Calu3 (cell line): ENCODE data around the gene DGKG. TPM values are rescaled to one million over a fixed set of nuclear protein-coding genes. Genes with fewer than 3 reads are reported as not detected.

Experiments used
- BruUV-seq: library from RNA; stranded (reverse); fragments of 400-500 nt; replicated peaks from 2 replicates; lab custom pipeline; 2021; lab: Mats Ljungman, UMichigan
- CTCF ChIA-PET: fragments of 300-600 bp; sonication (Branson Sonifier 250); formaldehyde crosslinking; loops from one replicate; lab custom pipeline; 2022; ENCODE audit warnings: antibody characterized with exemption; lab: Charles Lee
- DNase-seq: peaks from one replicate; pipeline ENCODE4 v3.0.0; 2022
- H3K27ac Mint-ChIP-seq: one replicate; pipeline ENCODE4 v1.8.0; 2022; ENCODE audit warnings: mixed read lengths; ENCODE audit not compliant: unreplicated experiment
- H3K27me3 Mint-ChIP-seq: one replicate; pipeline ENCODE4 v1.8.0; 2022; ENCODE audit warnings: mixed read lengths; ENCODE audit not compliant: unreplicated experiment
- H3K36me3 Mint-ChIP-seq: one replicate; pipeline ENCODE4 v1.8.0; 2022; ENCODE audit warnings: mild to moderate bottlenecking, moderate library complexity, mixed read lengths; ENCODE audit not compliant: insufficient read depth, unreplicated experiment
- H3K4me1 Mint-ChIP-seq: one replicate; pipeline ENCODE4 v1.8.0; 2022; ENCODE audit warnings: mild to moderate bottlenecking, low read depth, mixed read lengths; ENCODE audit not compliant: unreplicated experiment
- H3K4me3 Mint-ChIP-seq: one replicate; pipeline ENCODE4 v1.8.0; 2022; ENCODE audit warnings: mild to moderate bottlenecking, low read depth, moderate library complexity, mixed read lengths; ENCODE audit not compliant: unreplicated experiment
- H3K9me3 Mint-ChIP-seq: one replicate; pipeline ENCODE4 v1.8.0; 2022; ENCODE audit warnings: low read depth, mixed read lengths; ENCODE audit not compliant: unreplicated experiment
- CTCF ChIP-seq: fragments of 200-600 bp; IDR thresholded peaks from one replicate; pipeline ENCODE4 v1.8.0; 2022; ENCODE audit warnings: antibody characterized with exemption; ENCODE audit not compliant: unreplicated experiment
- intact Hi-C: fragments of 100-400 bp; cut with micrococcal nuclease; formaldehyde crosslinking; loops from one replicate; pipeline ENCODE4 v1.10.0; 2022; ENCODE audit not compliant: unreplicated experiment
- total RNA-seq: library from RNA; stranded (reverse); gene quantifications from 2 replicates; pipeline ENCODE4 v1.2.3, GENCODE V29; 2022

Gene DGKG
- total RNA-seq, 1 experiment from 2014 or later = 5.7 TPM

- BruUV-seq = no TSS peak
- no peak for DNase-seq
- H3K27me3 Mint-ChIP-seq = peaks cover 100% of the 10 kb centered on the region
- intact Hi-C loops = no loop called here
- H3K27ac Mint-ChIP-seq = no peak overlapping the region
- no peak overlapping the region for H3K4me3 Mint-ChIP-seq
- H3K9me3 Mint-ChIP-seq = no peaks in the 10 kb centered on the region
- TF ChIP-seq CTCF = no peak
- CTCF ChIA-PET = interaction anchor here (0.5 kb wide), 1 partner anchor 337 kb away, joined by 3 read pairs; no protein-coding TSS in a partner anchor
- H3K4me1 Mint-ChIP-seq = no peaks in the 10 kb centered on the region
- H3K36me3 Mint-ChIP-seq = no peaks in the 10 kb centered on the region
These were observed 7.2 kb upstream of the DGKG start for GRCh38 chr3:186369217-186369616.

- no peaks in the 10 kb centered on the region for H3K4me1 Mint-ChIP-seq
- CTCF ChIA-PET = interaction anchor here (0.7 kb wide), 1 partner anchor 97 kb away, joined by 3 read pairs; no protein-coding TSS in a partner anchor
These were observed 6.7 kb upstream of the DGKG start for GRCh38 chr3:186368717-186369116.

GRCh38 chr3:186368176-186368575 lies 6.1 kb upstream of the DGKG start:
- CTCF ChIA-PET = interaction anchor here (0.7 kb wide), 1 partner anchor 97 kb away, joined by 3 read pairs; no protein-coding TSS in a partner anchor
- BruUV-seq = no TSS peak
- Mint-ChIP-seq H3K27ac (no peak overlapping the region), H3K4me3 (no peak overlapping the region), H3K9me3 (no peaks in the 10 kb centered on the region), H3K4me1 (no peaks in the 10 kb centered on the region), H3K27me3 (peaks cover 100% of the 10 kb centered on the region), H3K36me3 (no peaks in the 10 kb centered on the region)
- TF ChIP-seq CTCF = no peak
- intact Hi-C loops = no loop called here
- DNase-seq = no peak

More at GRCh38 chr3:186368717-186369116, 6.7 kb upstream of the DGKG start:
- Mint-ChIP-seq H3K4me3 (no peak overlapping the region), H3K27ac (no peak overlapping the region), H3K27me3 (peaks cover 100% of the 10 kb centered on the region), H3K36me3 (no peaks in the 10 kb centered on the region), H3K9me3 (no peaks in the 10 kb centered on the region)
- DNase-seq = no peak
- intact Hi-C loops = no loop called here
- TF ChIP-seq CTCF = no peak
- BruUV-seq = no TSS peak

- CTCF ChIA-PET = no interaction called here
- Mint-ChIP-seq H3K9me3 (no peaks in the 10 kb centered on the region), H3K4me1 (peaks cover under 1% of the 10 kb centered on the region), H3K4me3 (no peak overlapping the region), H3K27me3 (peaks cover 100% of the 10 kb centered on the region), H3K36me3 (no peaks in the 10 kb centered on the region), H3K27ac (no peak overlapping the region)
- BruUV-seq = no TSS peak
- intact Hi-C loops = no loop called here
- DNase-seq = no peak
- no peak for TF ChIP-seq CTCF
These were observed 5.6 kb upstream of the DGKG start for GRCh38 chr3:186367631-186368030.
